ENCODE data around the gene ZSCAN20.
"Not testable (repeated sequence)": the region's sequence is repeated elsewhere in the genome, so short reads cannot be mapped to it uniquely, and the experiment has no call there.

The ZSCAN20 gene

GRCh38 chr1:33503506-33503905, 31.1 kb downstream of the ZSCAN20 start:
- TF ChIP-seq ZFX (IDR thresholded peaks at IDR 0.05) (no peak), CTCF (conservative IDR thresholded peaks at IDR 0.05) (no peak)
- no peak overlapping the region for H3K27ac ChIP-seq

GRCh38 chr1:33507661-33508060, 35.2 kb downstream of the ZSCAN20 start:
- TF ChIP-seq ZFX (IDR thresholded peaks at IDR 0.05) (no peak), CTCF (conservative IDR thresholded peaks at IDR 0.05) (no peak)

GRCh38 chr1:33508151-33508550, 35.7 kb downstream of the ZSCAN20 start:
- TF ChIP-seq ZFX (IDR thresholded peaks at IDR 0.05) (no peak), CTCF (conservative IDR thresholded peaks at IDR 0.05) (no peak)
- no peak overlapping the region for H3K27ac ChIP-seq

More at GRCh38 chr1:33507661-33508060, 35.2 kb downstream of the ZSCAN20 start:
- no peak overlapping the region for H3K27ac ChIP-seq

GRCh38 chr1:33509276-33509675, 36.8 kb downstream of the ZSCAN20 start:
- not testable (repeated sequence) for H3K27ac ChIP-seq

GRCh38 chr1:33512226-33513011, 40.0 kb downstream of the ZSCAN20 start:
- peak overlapping the region; percentile 22; the same call in 1 of the 2 replicates for H3K27ac ChIP-seq
- TF ChIP-seq CTCF (conservative IDR thresholded peaks at IDR 0.05) (no peak), ZFX (IDR thresholded peaks at IDR 0.05) (no peak)

GRCh38 chr1:33515112-33515511, 42.7 kb downstream of the ZSCAN20 start:
- TF ChIP-seq ZFX (IDR thresholded peaks at IDR 0.05) (no peak), CTCF (conservative IDR thresholded peaks at IDR 0.05) (no peak)
- no peak overlapping the region for H3K27ac ChIP-seq

GRCh38 chr1:33515607-33516006, 43.2 kb downstream of the ZSCAN20 start:
- H3K27ac ChIP-seq, result no peak overlapping the region
- TF ChIP-seq CTCF (conservative IDR thresholded peaks at IDR 0.05) (no peak), ZFX (IDR thresholded peaks at IDR 0.05) (no peak)

GRCh38 chr1:33516428-33516827, 44.0 kb downstream of the ZSCAN20 start:
- H3K27ac ChIP-seq, result no peak overlapping the region
- TF ChIP-seq CTCF (conservative IDR thresholded peaks at IDR 0.05), result no peak
- TF ChIP-seq ZFX (IDR thresholded peaks at IDR 0.05), result no peak
